PC-3 (cell line): ENCODE measurements around the gene PTPRD. TPM values are rescaled to one million over a fixed set of nuclear protein-coding genes. Genes with fewer than 3 reads are reported as not detected.

Experiments
- ATAC-seq: fragments of 200-7000 bp; cut with Tn5 transposase; 2 replicates; pipeline ENCODE4 v1.9.1; 2020; ENCODE audit warnings: mild to moderate bottlenecking, moderate library complexity
- BruUV-seq: library from RNA; stranded (reverse); fragments of 400-500 nt; replicated peaks from 2 replicates; lab custom pipeline; 2021; lab: Mats Ljungman, UMichigan
- CTCF ChIA-PET: fragments of 300-600 bp; sonication (Branson Sonifier 250); formaldehyde crosslinking; loops from one replicate; lab custom pipeline; 2022; ENCODE audit warnings: antibody characterized with exemption; lab: Charles Lee
- POLR2A ChIA-PET: fragments of 300-600 bp; sonication (Branson Sonifier 250); formaldehyde crosslinking; loops from one replicate; lab custom pipeline; 2022; ENCODE audit warnings: antibody characterized with exemption; ENCODE audit not compliant: unreplicated experiment; lab: Charles Lee
- DNase-seq: peaks from one replicate; pipeline ENCODE4 v3.0.0-alpha.2; 2015
- H2AFZ ChIP-seq: fragments of 300-600 bp; sonication (generic); 2 replicates; pipeline ENCODE4 v1.6.0; 2016; ENCODE audit warnings: antibody characterized with exemption, low read length
- H3F3A ChIP-seq: fragments of 300-600 bp; sonication (generic); one replicate; pipeline ENCODE4 v1.6.0; 2017; ENCODE audit warnings: antibody characterized with exemption, low read length, control low read depth, mild to moderate bottlenecking; ENCODE audit not compliant: unreplicated experiment
- H3K27ac ChIP-seq: fragments of 300-600 bp; sonication (generic); 2 replicates; pipeline ENCODE4 v1.5.1; 2016; ENCODE audit warnings: mild to moderate bottlenecking, low read length
- H3K27me3 ChIP-seq: fragments of 300-600 bp; sonication (generic); 2 replicates; pipeline ENCODE4 v1.6.1; 2016; ENCODE audit warnings: low read length, mixed read lengths
- H3K36me3 ChIP-seq: fragments of 300-600 bp; sonication (generic); 2 replicates; pipeline ENCODE4 v1.6.1; 2016; ENCODE audit warnings: low read depth, mixed run types, low read length, mixed read lengths
- H3K4me1 ChIP-seq: fragments of 300-600 bp; sonication (generic); 2 replicates; pipeline ENCODE4 v1.5.1; 2016; ENCODE audit warnings: low read length; ENCODE audit not compliant: insufficient read depth
- H3K4me2 ChIP-seq: fragments of 300-600 bp; sonication (generic); 2 replicates; pipeline ENCODE4 v1.6.0; 2016; ENCODE audit warnings: low read length
- H3K4me3 ChIP-seq: fragments of 300-600 bp; sonication (generic); 2 replicates; pipeline ENCODE4 v1.5.1; 2016; ENCODE audit warnings: mild to moderate bottlenecking, low read length, mixed read lengths
- H3K79me2 ChIP-seq: fragments of 300-600 bp; sonication (generic); 2 replicates; pipeline ENCODE4 v1.6.1; 2017; ENCODE audit warnings: low read length, mixed read lengths
- H3K9ac ChIP-seq: fragments of 300-600 bp; sonication (generic); 2 replicates; pipeline ENCODE4 v1.6.0; 2016; ENCODE audit warnings: mild to moderate bottlenecking, low read length
- H3K9me2 ChIP-seq: fragments of 300-600 bp; sonication (generic); replicated peaks from 2 replicates; pipeline ENCODE4 v1.6.1; 2016; ENCODE audit warnings: mixed run types, low read length, mixed read lengths
- H3K9me3 ChIP-seq: fragments of 300-600 bp; sonication (generic); 2 replicates; pipeline ENCODE4 v1.6.1; 2016; ENCODE audit warnings: low read length, mixed read lengths
- H4K20me1 ChIP-seq: fragments of 300-600 bp; sonication (generic); 2 replicates; pipeline ENCODE4 v1.6.1; 2016; ENCODE audit warnings: low read length, mixed read lengths
- EZH2 ChIP-seq: fragments of 300-600 bp; sonication (generic); IDR thresholded peaks from one replicate; pipeline ENCODE4 v1.6.1; 2017; ENCODE audit warnings: antibody characterized with exemption, mild to moderate bottlenecking, low read length; ENCODE audit not compliant: unreplicated experiment
- EZH2phosphoT487 ChIP-seq: fragments of 300-600 bp; sonication (generic); IDR thresholded peaks from 2 replicates; pipeline ENCODE4 v1.6.1; 2018; ENCODE audit warnings: mild to moderate bottlenecking, antibody characterized with exemption, low read length, borderline replicate concordance
- intact Hi-C: fragments of 100-400 bp; cut with micrococcal nuclease; formaldehyde crosslinking; loops from 2 replicates; pipeline ENCODE4 v1.9.0; 2023
- total RNA-seq: library from RNA; depleted of rRNA; stranded (reverse); fragments of >200 nt; gene quantifications from 2 replicates; pipeline ENCODE4 v1.2.3, GENCODE V29; 2014
- TF ChIP-seq, protein P1 (sequence below): fragments of 300-600 bp; sonication (generic); conservative IDR thresholded peaks from 2 replicates; pipeline ENCODE4 v1.5.1; 2017; ENCODE audit warnings: antibody characterized with exemption, low read depth, mild to moderate bottlenecking, low read length

PTPRD gene
- total RNA-seq, 1 experiment from 2014 or later = not detected

DNA sequence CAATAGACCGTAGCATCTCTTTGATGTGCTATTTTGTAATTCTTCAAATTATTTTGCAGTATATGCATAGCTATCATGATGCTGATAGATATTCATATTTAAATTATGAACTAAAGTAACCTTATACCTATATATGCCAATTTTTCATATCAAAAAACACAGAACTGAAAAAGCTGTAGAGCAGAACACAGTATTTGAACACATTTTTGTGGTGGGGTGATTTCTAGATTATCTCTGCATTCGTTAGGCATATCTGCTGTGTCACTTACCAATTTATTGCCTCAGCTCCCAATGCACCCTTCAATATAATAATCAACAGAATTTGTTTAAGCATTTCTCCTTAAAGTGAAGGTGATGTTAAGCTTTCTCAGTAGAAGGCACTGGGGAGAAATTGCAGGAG, 998.2 kb downstream of the PTPRD start:
- H3F3A ChIP-seq = no peaks in the 10 kb centered on the region
- H3K9ac ChIP-seq = no peak overlapping the region
- no peak overlapping the region for H3K4me3 ChIP-seq
- DNase-seq = no peak
- no peaks in the 10 kb centered on the region for H3K27me3 ChIP-seq
- no peaks in the 10 kb centered on the region for H3K4me1 ChIP-seq
- CTCF ChIA-PET = no interaction called here
- H3K4me2 ChIP-seq = no peak overlapping the region
- H3K36me3 ChIP-seq = no peaks in the 10 kb centered on the region
- ATAC-seq = no peak
- TF ChIP-seq, protein P1, sequence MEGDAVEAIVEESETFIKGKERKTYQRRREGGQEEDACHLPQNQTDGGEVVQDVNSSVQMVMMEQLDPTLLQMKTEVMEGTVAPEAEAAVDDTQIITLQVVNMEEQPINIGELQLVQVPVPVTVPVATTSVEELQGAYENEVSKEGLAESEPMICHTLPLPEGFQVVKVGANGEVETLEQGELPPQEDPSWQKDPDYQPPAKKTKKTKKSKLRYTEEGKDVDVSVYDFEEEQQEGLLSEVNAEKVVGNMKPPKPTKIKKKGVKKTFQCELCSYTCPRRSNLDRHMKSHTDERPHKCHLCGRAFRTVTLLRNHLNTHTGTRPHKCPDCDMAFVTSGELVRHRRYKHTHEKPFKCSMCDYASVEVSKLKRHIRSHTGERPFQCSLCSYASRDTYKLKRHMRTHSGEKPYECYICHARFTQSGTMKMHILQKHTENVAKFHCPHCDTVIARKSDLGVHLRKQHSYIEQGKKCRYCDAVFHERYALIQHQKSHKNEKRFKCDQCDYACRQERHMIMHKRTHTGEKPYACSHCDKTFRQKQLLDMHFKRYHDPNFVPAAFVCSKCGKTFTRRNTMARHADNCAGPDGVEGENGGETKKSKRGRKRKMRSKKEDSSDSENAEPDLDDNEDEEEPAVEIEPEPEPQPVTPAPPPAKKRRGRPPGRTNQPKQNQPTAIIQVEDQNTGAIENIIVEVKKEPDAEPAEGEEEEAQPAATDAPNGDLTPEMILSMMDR = no peak
- TF ChIP-seq EZH2phosphoT487 (no peak), EZH2 (no peak)
- H3K9me3 ChIP-seq = no peaks in the 10 kb centered on the region
- BruUV-seq = no TSS peak
- H3K9me2 ChIP-seq = no peaks in the 10 kb centered on the region
- H3K27ac ChIP-seq = no peak overlapping the region
- intact Hi-C loops = no loop called here
- no peak overlapping the region for H2AFZ ChIP-seq
- POLR2A ChIA-PET = no interaction called here
- H3K79me2 ChIP-seq = no peaks in the 10 kb centered on the region
- H4K20me1 ChIP-seq = no peaks in the 10 kb centered on the region

DNA sequence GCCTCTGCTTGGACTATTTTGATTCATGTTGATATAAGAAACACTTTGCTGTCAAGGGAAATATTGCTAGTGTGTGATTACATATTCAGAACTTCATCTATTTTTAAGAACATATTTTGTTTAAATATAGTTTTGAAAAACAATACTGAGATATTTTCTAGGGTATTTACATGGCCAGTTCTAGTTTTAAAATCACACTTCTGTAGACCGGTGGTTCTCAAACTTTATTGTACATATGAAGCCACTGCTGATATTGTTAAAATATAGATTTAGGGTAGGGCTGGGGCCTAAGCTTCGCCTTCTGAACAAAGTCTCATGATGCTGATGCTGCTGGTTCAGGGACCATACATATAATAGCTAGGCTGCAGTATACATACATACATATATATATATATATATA, 1000.0 kb downstream of the PTPRD start:
- no peak for TF ChIP-seq EZH2
- TF ChIP-seq, protein P1 = no peak
- TF ChIP-seq EZH2phosphoT487 = no peak
- ATAC-seq = no peak
- Histone ChIP-seq H3K4me1 (no peaks in the 10 kb centered on the region), H3F3A (no peaks in the 10 kb centered on the region), H3K79me2 (no peaks in the 10 kb centered on the region), H3K9me2 (no peaks in the 10 kb centered on the region), H3K27me3 (no peaks in the 10 kb centered on the region), H3K9ac (no peak overlapping the region), H3K36me3 (no peaks in the 10 kb centered on the region), H4K20me1 (no peaks in the 10 kb centered on the region), H3K9me3 (no peaks in the 10 kb centered on the region), H3K4me2 (no peak overlapping the region), H2AFZ (no peak overlapping the region), H3K27ac (no peak overlapping the region), H3K4me3 (no peak overlapping the region)
- no TSS peak for BruUV-seq
- ChIA-PET CTCF (no interaction called here), POLR2A (interaction anchor here (0.6 kb wide), 1 partner anchor 179 kb away, joined by 3 read pairs; no protein-coding TSS in a partner anchor)
- no peak for DNase-seq
- intact Hi-C loops = no loop called here

DNA sequence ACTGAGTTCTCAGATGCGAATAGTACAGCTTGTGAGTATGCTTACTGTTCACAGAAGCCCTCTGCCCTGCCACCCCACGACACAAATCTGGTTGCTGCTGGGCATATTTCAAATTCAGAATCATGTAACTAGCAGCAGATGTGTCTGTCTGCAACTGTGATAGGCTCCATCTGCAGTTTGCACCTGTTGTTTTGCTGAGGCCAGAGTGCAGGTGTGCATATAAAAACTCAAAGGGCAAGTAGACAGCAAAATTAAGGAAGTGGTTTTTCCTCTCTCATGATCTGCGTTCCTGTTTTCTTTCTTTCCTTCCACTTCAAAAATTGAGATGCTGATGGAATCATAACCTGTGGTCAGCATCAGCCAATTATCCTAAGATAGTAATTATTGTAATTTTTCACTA, 1000.5 kb downstream of the PTPRD start:
- Histone ChIP-seq H2AFZ (no peak overlapping the region), H3K36me3 (no peaks in the 10 kb centered on the region), H3F3A (no peaks in the 10 kb centered on the region), H3K9me2 (no peaks in the 10 kb centered on the region), H3K4me3 (no peak overlapping the region), H3K4me1 (no peaks in the 10 kb centered on the region), H3K27ac (no peak overlapping the region), H3K27me3 (no peaks in the 10 kb centered on the region), H3K9ac (no peak overlapping the region), H4K20me1 (no peaks in the 10 kb centered on the region), H3K4me2 (no peak overlapping the region), H3K9me3 (no peaks in the 10 kb centered on the region), H3K79me2 (no peaks in the 10 kb centered on the region)
- TF ChIP-seq EZH2phosphoT487 (no peak), EZH2 (no peak)
- TF ChIP-seq, protein P1 = no peak
- intact Hi-C loops = no loop called here
- no peak for ATAC-seq
- ChIA-PET CTCF (no interaction called here), POLR2A (no interaction called here)
- BruUV-seq = no TSS peak
- no peak for DNase-seq
